Suppressor macrophage treated with lipopolysaccharide for 1 hour (primary cell): ENCODE results near the gene DLGAP1.
"Not testable (repeated sequence)": the region's sequence is repeated elsewhere in the genome, so short reads cannot be mapped to it uniquely, and the experiment has no call there.

Source experiments
- DNase-seq, 3 donors: peaks; one replicate each; pipeline ENCODE4 v3.0.0-alpha.2; 2020 to 2022

The DLGAP1 gene

GRCh38 chr18:4455113-4455811 is at the start of gene DLGAP1:
DLGAP1 (minus strand) TSS chr18:4455307.
- DNase-seq, result peak in 1 of 3 donors; percentile 25

GRCh38 chr18:4494703-4495284 is 39.7 kb upstream of the DLGAP1 start:
- DNase-seq, result not testable (repeated sequence)

- DNase-seq, result no peak
These were observed 13.4 kb upstream of the DLGAP1 start for GRCh38 chr18:4468511-4468910.

GRCh38 chr18:4454537-4455112 is 482 bp downstream of the DLGAP1 start:
- DNase-seq, result no peak

- no peak for DNase-seq
These were observed 1.1 kb downstream of the DLGAP1 start for GRCh38 chr18:4453874-4454536.

GRCh38 chr18:4453567-4453873 is 1.6 kb downstream of the DLGAP1 start:
- DNase-seq, result no peak

- no peak for DNase-seq
These were observed 4.9 kb downstream of the DLGAP1 start for GRCh38 chr18:4450065-4450658.

- no peak for DNase-seq
These were observed 9.2 kb downstream of the DLGAP1 start for GRCh38 chr18:4445902-4446301.

GRCh38 chr18:4444306-4444705 is 10.8 kb downstream of the DLGAP1 start:
- no peak for DNase-seq

GRCh38 chr18:4441098-4441497 is 14.0 kb downstream of the DLGAP1 start:
- DNase-seq, result no peak

- DNase-seq, result no peak
These were observed 16.2 kb downstream of the DLGAP1 start for GRCh38 chr18:4438938-4439337.

GRCh38 chr18:4433717-4434116 is 21.4 kb downstream of the DLGAP1 start:
- DNase-seq, result no peak

- no peak for DNase-seq
These were observed 24.3 kb downstream of the DLGAP1 start for GRCh38 chr18:4430836-4431235.

- DNase-seq, result no peak
These were observed 37.4 kb downstream of the DLGAP1 start for GRCh38 chr18:4417714-4418113.

- DNase-seq, result no peak
These were observed 38.1 kb downstream of the DLGAP1 start for GRCh38 chr18:4416976-4417375.

GRCh38 chr18:4412286-4412685 is 42.8 kb downstream of the DLGAP1 start:
- DNase-seq, result no peak

GRCh38 chr18:4406856-4407255 is 48.3 kb downstream of the DLGAP1 start:
- no peak for DNase-seq

- DNase-seq, result no peak
These were observed 49.1 kb downstream of the DLGAP1 start for GRCh38 chr18:4405965-4406364.

- DNase-seq, result no peak
These were observed 51.3 kb downstream of the DLGAP1 start for GRCh38 chr18:4403836-4404235.

GRCh38 chr18:4400911-4401310 is 54.2 kb downstream of the DLGAP1 start:
- DNase-seq, result no peak

GRCh38 chr18:4399929-4400328 is 55.2 kb downstream of the DLGAP1 start:
- DNase-seq, result no peak

GRCh38 chr18:4394700-4395099 is 60.4 kb downstream of the DLGAP1 start:
- DNase-seq, result no peak

- DNase-seq, result no peak
These were observed 63.2 kb downstream of the DLGAP1 start for GRCh38 chr18:4391859-4392258.

- DNase-seq, result no peak
These were observed 69.2 kb downstream of the DLGAP1 start for GRCh38 chr18:4385876-4386275.
